ENCODE measurements around the gene GPS1.

GPS1 gene

GRCh38 chr17:82103553-82104451, 52.1 kb downstream of the GPS1 start:
- no peak for DNase-seq (ENCODE audit: low read depth in 2 of 2)

DNA sequence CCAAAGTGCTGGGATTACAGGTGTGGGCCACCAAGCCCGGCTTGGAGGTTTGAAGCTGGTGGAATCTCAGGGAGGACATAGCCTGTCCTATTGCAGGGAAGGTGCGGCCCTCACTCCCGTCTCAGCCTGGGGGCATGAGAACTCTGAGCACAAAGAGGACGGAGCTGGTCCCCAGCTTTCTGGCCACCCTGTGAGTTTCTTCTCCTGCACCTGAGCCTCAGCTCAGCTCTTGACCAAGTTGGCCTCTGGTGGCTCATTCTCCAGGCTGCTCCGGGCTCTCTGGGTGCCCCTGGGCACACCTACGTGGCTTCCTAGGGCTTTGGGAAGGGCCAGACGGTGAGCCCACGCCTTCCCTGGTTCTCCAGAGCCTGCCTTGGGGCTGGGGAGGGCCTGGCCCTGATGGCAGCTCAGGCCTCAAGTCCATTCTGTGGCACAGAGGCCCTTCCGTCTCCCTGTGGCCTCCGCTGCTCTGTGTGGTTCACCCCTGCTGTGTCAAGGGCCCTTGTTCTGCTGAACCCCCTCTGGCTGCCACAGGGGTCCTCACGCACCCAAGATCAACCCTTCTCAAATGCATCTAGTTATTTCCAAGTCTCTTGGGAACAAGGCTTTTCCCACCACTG, 53.2 kb downstream of the GPS1 start:
- DNase-seq (ENCODE audit: low read depth in 2 of 2) = no peak

DNA sequence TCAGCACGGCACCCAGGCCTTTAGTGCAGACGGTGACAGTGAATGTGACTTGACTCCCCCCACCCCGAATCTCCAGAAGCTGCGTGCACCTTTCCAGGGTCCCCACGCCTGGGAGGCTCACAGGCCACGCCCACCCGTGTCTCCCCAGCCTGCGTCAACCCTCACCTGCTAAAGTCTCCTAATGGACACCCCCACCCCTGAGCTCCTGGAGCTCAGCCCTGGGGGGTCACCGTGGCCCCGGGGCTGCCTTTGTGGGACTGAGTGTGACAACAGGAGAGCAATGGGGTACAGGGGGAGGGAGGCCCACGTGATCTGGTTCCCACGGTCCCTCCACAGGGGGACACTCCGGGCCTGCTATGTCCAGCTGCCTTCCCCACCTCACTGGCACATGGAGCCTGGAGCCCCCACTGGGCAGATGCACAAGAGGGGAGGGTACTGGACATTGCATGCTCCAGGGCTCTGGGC, 53.8 kb downstream of the GPS1 start:
- DNase-seq (ENCODE audit: low read depth in 2 of 2) = no peak

DNA sequence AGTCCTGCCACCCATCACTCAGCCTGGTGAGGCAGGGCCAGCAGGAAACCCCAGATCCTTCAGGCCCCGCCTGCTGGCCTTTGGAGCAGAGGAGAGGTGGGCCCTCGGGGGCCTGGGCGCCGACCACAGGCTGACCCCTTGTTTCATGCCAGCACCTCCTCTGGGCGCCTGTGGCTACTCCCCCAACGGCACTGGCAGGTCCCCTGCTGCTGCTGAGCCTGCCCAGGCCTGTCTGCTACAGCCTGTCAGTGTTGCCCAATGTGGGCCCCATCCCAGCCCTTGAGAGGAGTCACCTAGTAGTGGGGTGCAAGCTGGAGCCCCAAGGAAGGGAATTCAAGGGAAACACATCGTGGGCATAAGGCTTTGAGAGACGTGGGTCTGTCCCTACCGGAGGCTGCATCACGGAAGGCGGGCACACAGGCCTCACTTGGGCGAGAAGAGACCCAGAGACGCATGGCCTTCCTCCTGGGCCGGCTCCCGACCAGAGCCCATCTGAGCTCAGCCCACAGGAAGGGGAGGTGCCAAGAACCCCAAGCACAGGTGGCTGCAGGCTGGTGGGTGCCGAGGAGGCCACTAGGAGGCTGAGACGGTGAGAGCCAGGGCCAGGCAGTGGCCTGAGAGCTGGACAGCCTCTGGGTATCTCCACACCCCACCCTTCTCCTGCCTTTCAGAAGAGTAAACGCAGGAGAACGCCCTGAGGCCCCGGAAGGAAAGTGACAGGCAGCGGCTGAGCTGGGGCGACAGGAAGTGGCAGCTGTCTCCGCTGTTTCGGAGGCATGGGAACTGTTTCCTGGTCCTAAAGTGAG, 54.4 kb downstream of the GPS1 start:
- peak; percentile 48 to 66 for DNase-seq (ENCODE audit: low read depth in 2 of 2)

DNA sequence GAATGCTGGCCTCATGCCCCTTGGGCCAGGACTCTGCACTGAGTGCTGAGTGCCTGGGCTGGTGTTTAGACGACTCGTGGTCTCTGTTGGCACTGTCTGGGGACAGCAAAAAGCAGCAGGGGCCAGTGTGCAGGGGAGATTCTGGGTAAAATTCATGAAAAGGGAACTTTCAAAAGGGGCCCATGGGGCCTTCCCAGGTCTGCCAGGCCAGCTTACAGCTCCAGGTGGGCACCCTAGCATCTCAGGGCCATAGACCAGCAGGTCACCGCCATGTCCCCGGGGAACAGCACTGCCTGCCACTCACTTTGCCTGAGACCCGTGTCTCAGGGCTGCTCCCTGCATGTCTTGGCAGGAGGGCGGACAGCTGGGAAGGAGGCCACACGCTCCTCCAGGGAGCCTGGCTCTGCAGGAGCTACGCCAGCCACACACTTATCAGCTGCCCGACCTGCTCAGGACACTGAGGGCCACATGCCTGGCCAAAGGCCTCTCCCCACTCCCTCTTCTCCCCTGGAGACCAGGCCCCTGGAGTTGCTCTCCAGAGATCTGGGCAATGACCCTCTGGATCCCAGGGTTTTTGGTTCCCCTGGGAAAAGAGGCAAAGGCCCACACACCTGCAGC, 55.1 kb downstream of the GPS1 start:
- DNase-seq (ENCODE audit: low read depth in 2 of 2) = no peak
